Nephron (organoid): ENCODE data around the gene NIM1K.
"Not testable (repeated sequence)": the region's sequence is repeated elsewhere in the genome, so short reads cannot be mapped to it uniquely, and the experiment has no call there.

Experiments
- H3K27ac Mint-ChIP-seq, 3 experiments: 2 replicates each; pipeline ENCODE4 v1.8.0; 2020; ENCODE audit warnings: mixed read lengths in 3 of 3, mild to moderate bottlenecking in 2 of 3, moderate library complexity in 1 of 3
- H3K27me3 Mint-ChIP-seq: 2 replicates; pipeline ENCODE4 v1.8.0; 2021; ENCODE audit warnings: low read depth, mild to moderate bottlenecking, moderate library complexity, mixed read lengths
- H3K36me3 Mint-ChIP-seq: 2 replicates; pipeline ENCODE4 v1.8.0; 2020; ENCODE audit warnings: low read depth, mixed read lengths
- H3K4me1 Mint-ChIP-seq: 2 replicates; pipeline ENCODE4 v1.8.0; 2020; ENCODE audit warnings: mixed read lengths
- H3K4me3 Mint-ChIP-seq, 3 experiments: 2 replicates each; pipeline ENCODE4 v1.8.0; 2020; ENCODE audit warnings: mild to moderate bottlenecking in 3 of 3, mixed read lengths in 3 of 3, moderate library complexity in 2 of 3
- H3K9me3 Mint-ChIP-seq: 2 replicates; pipeline ENCODE4 v1.8.0; 2020; ENCODE audit warnings: mixed read lengths
- TF ChIP-seq, protein P1 (sequence below), 3 experiments: fragments of 200-600 bp; sonication (generic); IDR thresholded peaks; one replicate each; pipeline ENCODE4 v1.5.0; 2021; ENCODE audit warnings: antibody characterized with exemption in 3 of 3; ENCODE audit not compliant: unreplicated experiment in 3 of 3

The NIM1K gene

DNA sequence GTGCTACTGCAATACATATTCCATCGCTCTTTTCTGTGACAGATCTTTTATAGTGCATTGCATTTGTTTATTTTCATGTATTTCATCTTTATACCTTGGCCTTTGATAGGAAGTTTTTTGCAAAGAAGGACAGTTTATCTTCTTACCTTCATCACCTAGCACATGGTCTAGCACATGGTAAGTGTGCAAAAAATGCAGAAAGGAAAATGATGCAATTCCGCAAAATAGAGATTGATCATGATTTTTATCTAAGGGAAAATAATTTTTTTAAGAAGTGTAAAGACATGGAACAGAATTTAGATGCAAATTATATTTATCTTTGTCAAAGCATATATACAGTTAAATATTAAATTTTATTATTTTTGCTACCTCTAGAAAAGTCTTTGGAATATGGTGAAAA lies 19.2 kb upstream of the NIM1K start:
- Mint-ChIP-seq H3K9me3 (no peaks in the 10 kb centered on the region), H3K4me3 (no peak overlapping the region), H3K36me3 (peaks cover 63% of the 10 kb centered on the region), H3K4me1 (no peaks in the 10 kb centered on the region), H3K27ac (no peak overlapping the region), H3K27me3 (no peaks in the 10 kb centered on the region)
- TF ChIP-seq, protein P1, sequence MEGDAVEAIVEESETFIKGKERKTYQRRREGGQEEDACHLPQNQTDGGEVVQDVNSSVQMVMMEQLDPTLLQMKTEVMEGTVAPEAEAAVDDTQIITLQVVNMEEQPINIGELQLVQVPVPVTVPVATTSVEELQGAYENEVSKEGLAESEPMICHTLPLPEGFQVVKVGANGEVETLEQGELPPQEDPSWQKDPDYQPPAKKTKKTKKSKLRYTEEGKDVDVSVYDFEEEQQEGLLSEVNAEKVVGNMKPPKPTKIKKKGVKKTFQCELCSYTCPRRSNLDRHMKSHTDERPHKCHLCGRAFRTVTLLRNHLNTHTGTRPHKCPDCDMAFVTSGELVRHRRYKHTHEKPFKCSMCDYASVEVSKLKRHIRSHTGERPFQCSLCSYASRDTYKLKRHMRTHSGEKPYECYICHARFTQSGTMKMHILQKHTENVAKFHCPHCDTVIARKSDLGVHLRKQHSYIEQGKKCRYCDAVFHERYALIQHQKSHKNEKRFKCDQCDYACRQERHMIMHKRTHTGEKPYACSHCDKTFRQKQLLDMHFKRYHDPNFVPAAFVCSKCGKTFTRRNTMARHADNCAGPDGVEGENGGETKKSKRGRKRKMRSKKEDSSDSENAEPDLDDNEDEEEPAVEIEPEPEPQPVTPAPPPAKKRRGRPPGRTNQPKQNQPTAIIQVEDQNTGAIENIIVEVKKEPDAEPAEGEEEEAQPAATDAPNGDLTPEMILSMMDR (IDR thresholded peaks at IDR 0.05; ENCODE audit: unreplicated experiment in 3 of 3), result no peak

DNA sequence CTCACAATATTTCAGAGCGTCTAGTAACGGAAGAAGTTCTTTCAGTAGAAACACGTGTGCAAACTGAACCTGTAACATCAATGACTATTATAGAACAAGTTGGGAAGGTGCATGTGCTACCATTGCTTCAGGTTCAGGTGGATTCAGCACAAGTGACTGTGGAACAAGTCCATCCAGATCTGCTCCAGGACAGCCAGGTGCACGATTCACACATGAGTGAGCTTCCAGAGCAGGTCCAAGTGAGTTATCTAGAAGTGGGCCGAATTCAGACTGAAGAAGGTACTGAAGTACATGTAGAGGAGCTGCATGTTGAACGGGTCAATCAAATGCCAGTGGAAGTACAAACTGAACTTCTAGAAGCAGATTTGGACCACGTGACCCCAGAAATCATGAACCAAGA lies 17.4 kb upstream of the NIM1K start:
- no peaks in the 10 kb centered on the region for H3K27me3 Mint-ChIP-seq
- H3K27ac Mint-ChIP-seq, result no peak overlapping the region
- H3K9me3 Mint-ChIP-seq, result no peaks in the 10 kb centered on the region
- H3K36me3 Mint-ChIP-seq, result peaks cover 53% of the 10 kb centered on the region
- TF ChIP-seq, protein P1 (IDR thresholded peaks at IDR 0.05; ENCODE audit: unreplicated experiment in 3 of 3), result no peak
- H3K4me3 Mint-ChIP-seq, result no peak overlapping the region
- H3K4me1 Mint-ChIP-seq, result no peaks in the 10 kb centered on the region

DNA sequence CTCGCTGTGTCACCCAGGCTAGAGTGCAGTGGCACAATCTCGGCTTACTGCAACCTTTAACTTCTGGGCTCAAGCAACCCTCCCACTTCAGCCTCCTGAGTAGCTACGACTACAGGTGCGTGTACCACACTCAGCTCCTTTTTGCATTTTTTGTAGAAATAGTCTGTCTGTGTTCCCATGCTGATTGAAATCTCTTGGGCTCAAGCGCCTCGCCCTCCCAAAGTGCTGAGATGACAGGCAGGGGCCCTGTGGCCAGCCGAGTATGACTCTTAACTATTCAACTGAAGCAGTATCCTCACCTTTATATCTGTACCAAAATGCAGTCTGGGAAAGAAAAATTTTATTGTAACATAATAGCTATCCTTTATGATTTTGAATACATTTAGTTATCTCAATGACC lies 12.2 kb upstream of the NIM1K start:
- no peaks in the 10 kb centered on the region for H3K27me3 Mint-ChIP-seq
- H3K9me3 Mint-ChIP-seq, result no peaks in the 10 kb centered on the region
- TF ChIP-seq, protein P1 (IDR thresholded peaks at IDR 0.05; ENCODE audit: unreplicated experiment in 3 of 3), result no peak
- H3K36me3 Mint-ChIP-seq, result peaks cover 34% of the 10 kb centered on the region
- H3K27ac Mint-ChIP-seq, result no peak overlapping the region
- H3K4me1 Mint-ChIP-seq, result no peaks in the 10 kb centered on the region
- no peak overlapping the region for H3K4me3 Mint-ChIP-seq

DNA sequence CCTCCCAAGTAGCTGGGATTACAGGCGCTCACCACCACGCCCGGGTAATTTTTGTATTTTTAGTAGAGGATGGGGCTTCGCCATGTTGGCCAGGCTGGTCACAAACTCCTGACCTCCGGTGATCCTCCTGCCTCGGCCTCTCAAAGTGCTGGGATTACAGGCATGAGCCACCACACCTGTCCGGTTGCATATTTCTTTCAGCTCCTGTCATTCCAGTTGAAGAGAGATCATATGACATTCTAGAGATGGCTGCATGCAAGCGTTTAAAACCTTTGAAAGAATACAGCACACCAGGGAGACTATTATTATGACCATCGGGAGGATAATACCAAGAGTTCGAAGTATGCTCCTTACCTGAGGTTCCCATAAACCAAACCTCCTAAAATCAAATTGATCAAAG lies 9.6 kb upstream of the NIM1K start:
- H3K27ac Mint-ChIP-seq, result no peak overlapping the region
- no peaks in the 10 kb centered on the region for H3K9me3 Mint-ChIP-seq
- no peaks in the 10 kb centered on the region for H3K27me3 Mint-ChIP-seq
- no peak overlapping the region for H3K4me3 Mint-ChIP-seq
- TF ChIP-seq, protein P1 (IDR thresholded peaks at IDR 0.05; ENCODE audit: unreplicated experiment in 3 of 3), result no peak
- H3K4me1 Mint-ChIP-seq, result no peaks in the 10 kb centered on the region
- H3K36me3 Mint-ChIP-seq, result peaks cover 18% of the 10 kb centered on the region

DNA sequence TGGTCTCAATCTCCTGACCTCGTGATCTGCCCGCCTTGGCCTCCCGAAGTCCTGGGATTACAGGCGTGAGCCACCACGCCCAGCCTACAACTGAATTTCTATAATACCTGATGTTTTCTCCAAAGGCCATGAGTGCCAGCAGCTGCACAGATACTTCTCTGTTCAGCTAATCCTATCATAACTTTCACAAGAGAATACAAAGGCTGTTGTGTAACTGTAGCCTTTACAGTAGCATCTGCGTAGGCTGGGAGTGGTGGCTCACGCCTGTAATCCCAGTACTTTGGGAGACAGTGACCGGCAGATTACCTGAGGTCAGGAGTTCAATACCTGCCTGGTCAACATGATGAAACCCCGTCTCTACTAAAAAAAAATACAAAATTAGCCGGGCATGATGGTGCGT lies 8.9 kb upstream of the NIM1K start:
- not testable (repeated sequence) for H3K4me1 Mint-ChIP-seq, H3K4me3 Mint-ChIP-seq

DNA sequence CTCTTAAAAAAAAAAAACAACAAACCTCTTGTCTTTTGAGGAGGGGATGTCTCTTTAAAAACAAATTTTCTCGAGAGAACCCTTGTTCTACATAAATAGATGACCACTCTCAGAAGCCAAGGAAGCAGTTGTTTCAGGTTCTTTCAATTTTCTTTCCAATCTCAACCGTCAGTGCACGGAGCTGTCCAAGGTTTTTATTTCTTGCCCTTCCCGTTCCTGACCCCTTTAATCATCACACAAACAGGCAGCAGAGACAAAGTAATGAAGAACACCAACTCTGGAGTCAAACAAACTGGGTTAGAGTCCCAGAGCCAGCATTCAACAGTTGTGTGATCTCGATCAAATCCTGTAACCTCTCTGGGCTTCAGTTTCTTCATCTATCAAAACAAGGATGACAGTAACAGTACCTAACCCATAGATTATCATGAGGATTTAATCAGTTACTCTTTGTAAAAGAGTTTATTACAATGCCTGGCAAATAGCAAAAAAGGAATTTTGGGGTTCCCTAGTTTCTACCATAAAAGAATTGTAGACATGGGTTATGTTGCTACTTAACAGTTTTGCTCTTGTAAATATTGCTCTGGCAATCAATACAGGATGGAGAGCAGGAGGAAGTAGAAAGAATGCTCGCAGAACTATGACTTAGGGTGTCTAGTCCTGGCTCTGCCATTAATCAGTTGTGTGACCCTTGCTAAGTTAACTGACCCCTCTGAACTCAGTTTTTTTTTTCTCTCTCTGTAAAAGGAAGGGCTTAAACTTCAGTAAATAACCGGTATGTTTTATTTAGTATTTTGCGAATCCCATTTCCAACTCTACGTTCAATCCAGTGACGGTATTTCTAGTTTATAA lies 1.0 kb upstream of the NIM1K start:
- Mint-ChIP-seq H3K27ac (no peak overlapping the region), H3K27me3 (peaks cover 50% of the 10 kb centered on the region), H3K9me3 (no peaks in the 10 kb centered on the region), H3K4me1 (peaks cover 15% of the 10 kb centered on the region), H3K4me3 (peak overlapping the region; percentile 1 to 81 (median 16)), H3K36me3 (no peaks in the 10 kb centered on the region)
- TF ChIP-seq, protein P1 (IDR thresholded peaks at IDR 0.05; ENCODE audit: unreplicated experiment in 3 of 3), result no peak

More for the DNA sequence above, 8.9 kb upstream of the NIM1K start:
- not testable (repeated sequence) for H3K27ac Mint-ChIP-seq, H3K27me3 Mint-ChIP-seq, H3K9me3 Mint-ChIP-seq
- H3K36me3 Mint-ChIP-seq, result peaks cover 12% of the 10 kb centered on the region
